ENCODE results near the gene ZNF746. TPM values are rescaled to one million over a fixed set of nuclear protein-coding genes. Genes with fewer than 3 reads are reported as not detected.

Gene ZNF746
- total and polyA plus RNA-seq, 9 of the 15 experiments (the other 6 are each of a cell fraction or from before 2014, with no cell fraction given): 1.7 to 31.6 (median 13.3) TPM

DNA sequence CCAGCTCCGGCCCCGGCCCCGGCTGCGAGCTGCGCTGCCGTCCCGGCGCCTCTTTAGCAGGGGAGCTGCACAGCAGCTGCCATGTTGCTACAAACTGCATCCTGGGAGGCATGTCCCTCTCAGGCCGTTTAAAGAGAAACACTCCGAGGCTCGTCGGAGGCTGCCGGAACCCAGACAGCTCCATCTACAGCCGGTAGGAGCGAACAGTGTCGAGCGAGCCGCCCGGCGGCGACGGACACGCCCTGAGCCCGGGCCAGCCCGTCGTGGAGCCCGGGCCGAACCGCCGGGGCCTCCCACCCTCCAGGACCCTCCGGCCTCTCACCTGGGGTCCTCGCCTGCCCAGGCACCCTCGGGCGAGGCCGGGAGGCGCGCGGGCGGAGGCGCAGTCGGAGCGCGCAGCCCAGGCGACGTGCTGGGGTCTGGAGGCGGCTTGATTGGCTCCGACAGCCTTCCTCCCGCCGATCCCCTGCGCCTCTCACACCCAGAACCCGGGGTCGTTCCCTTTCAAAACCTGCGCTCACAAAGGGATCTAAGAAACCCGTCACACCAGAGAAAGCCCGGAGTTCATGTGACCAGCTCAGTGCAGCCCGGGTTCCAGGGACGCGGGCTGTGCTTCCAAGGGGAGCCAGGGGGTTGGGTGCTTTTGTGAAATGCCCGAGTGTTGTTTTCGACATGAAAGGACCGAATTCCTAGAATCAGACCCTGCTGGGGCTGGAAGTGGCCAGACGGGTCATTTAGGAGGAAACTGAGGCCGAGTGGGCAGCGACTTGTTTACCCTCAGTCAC, 36.9 kb downstream of the ZNF746 start, which contains the start of gene ZNF777 (continued):
- no peak for TF ChIP-seq THAP7 (CRISPR knock-in tag; IDR thresholded peaks at IDR 0.05)
- no peak for TF ChIP-seq ZNF79 (CRISPR knock-in tag; IDR thresholded peaks at IDR 0.05; ENCODE audit: low read depth)
- peak; percentile 12 for TF ChIP-seq RBM25 (IDR thresholded peaks at IDR 0.05; ENCODE audit: low read depth, low read length, severe bottlenecking)
- no peak for TF ChIP-seq FOXA3 (CRISPR knock-in tag; conservative IDR thresholded peaks at IDR 0.05 in 1 of 2, IDR thresholded peaks at IDR 0.05 in 1 of 2)
- TF ChIP-seq ZNF584 (CRISPR knock-in tag; IDR thresholded peaks at IDR 0.05; ENCODE audit: low read depth): no peak
- TF ChIP-seq PHB (CRISPR knock-in tag; IDR thresholded peaks at IDR 0.05): no peak
- peak; percentile 86 for TF ChIP-seq CREM (IDR thresholded peaks at IDR 0.05; ENCODE audit: low read depth)
- TF ChIP-seq LEF1 (IDR thresholded peaks at IDR 0.05): no peak
- TF ChIP-seq SRSF1 (IDR thresholded peaks at IDR 0.05; ENCODE audit: low read depth, low read length): no peak
- TF ChIP-seq, protein P1, sequence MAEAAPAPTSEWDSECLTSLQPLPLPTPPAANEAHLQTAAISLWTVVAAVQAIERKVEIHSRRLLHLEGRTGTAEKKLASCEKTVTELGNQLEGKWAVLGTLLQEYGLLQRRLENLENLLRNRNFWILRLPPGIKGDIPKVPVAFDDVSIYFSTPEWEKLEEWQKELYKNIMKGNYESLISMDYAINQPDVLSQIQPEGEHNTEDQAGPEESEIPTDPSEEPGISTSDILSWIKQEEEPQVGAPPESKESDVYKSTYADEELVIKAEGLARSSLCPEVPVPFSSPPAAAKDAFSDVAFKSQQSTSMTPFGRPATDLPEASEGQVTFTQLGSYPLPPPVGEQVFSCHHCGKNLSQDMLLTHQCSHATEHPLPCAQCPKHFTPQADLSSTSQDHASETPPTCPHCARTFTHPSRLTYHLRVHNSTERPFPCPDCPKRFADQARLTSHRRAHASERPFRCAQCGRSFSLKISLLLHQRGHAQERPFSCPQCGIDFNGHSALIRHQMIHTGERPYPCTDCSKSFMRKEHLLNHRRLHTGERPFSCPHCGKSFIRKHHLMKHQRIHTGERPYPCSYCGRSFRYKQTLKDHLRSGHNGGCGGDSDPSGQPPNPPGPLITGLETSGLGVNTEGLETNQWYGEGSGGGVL (CRISPR knock-in tag; IDR thresholded peaks at IDR 0.05): no peak
- TF ChIP-seq ARID4B (CRISPR knock-in tag; IDR thresholded peaks at IDR 0.05): no peak; the same call in 1 of the 2 replicates
- no peak for TF ChIP-seq EWSR1 (IDR thresholded peaks at IDR 0.05; ENCODE audit: borderline replicate concordance, low read depth, partially characterized antibody)
- TF ChIP-seq TGIF2 (CRISPR knock-in tag; IDR thresholded peaks at IDR 0.05): no peak

All from K562 (cell line).